HG02759 (cell line): ENCODE data around the gene PRMT5.
A peak's percentile ranks its signal among the peaks of the same experiment; 100 is the strongest.

Source experiments
- ATAC-seq: cut with Tn5 transposase; IDR thresholded peaks from one replicate; pipeline ENCODE4 v1.9.1; 2021; ENCODE audit warnings: mild to moderate bottlenecking, moderate library complexity; ENCODE audit not compliant: unreplicated experiment

PRMT5 gene

GRCh38 chr14:22878271-22879246 lies 50.6 kb downstream of the PRMT5 start:
- no peak for ATAC-seq

GRCh38 chr14:22877000-22877501 lies 52.1 kb downstream of the PRMT5 start:
- no peak for ATAC-seq

- no peak for ATAC-seq
Observed at GRCh38 chr14:22875748-22876319, 53.3 kb downstream of the PRMT5 start.

GRCh38 chr14:22875003-22875747 lies 54.0 kb downstream of the PRMT5 start:
- ATAC-seq: no peak

GRCh38 chr14:22872833-22873520 lies 56.2 kb downstream of the PRMT5 start:
- no peak for ATAC-seq

GRCh38 chr14:22872033-22872832 lies 56.9 kb downstream of the PRMT5 start:
- peak; percentile 26 for ATAC-seq

GRCh38 chr14:22871224-22872032 lies 57.7 kb downstream of the PRMT5 start, which contains the start of gene LRP10:
Gene LRP10 (plus strand): TSS chr14:22871740. CDS start chr14:22872304, 564 bp downstream.
- ATAC-seq: peak; percentile 84

GRCh38 chr14:22870811-22871223 lies 58.4 kb downstream of the PRMT5 start:
- ATAC-seq: peak; percentile 30
